Dermis microvascular lymphatic vessel endothelial cell (primary cell): Measurements from ENCODE around the gene ABHD17B. TPM values are rescaled to one million over a fixed set of nuclear protein-coding genes. Genes with fewer than 3 reads are reported as not detected.
A peak's percentile ranks its signal among the peaks of the same experiment; 100 is the strongest.

Experiments used
- DNase-seq, 2 donors: peaks; one replicate each; pipeline versions ENCODE4 v3.0.0 to v3.0.0-alpha.2; 2010; ENCODE audit warnings: low read depth in 2 of 2
- total RNA-seq: library from RNA; depleted of rRNA; stranded (reverse); fragments of >200 nt; gene quantifications from 2 replicates; pipeline ENCODE4 v1.2.1, GENCODE V29; 2014

ABHD17B gene
- total RNA-seq, 1 donor from 2014 or later, result 63.8 TPM

GRCh38 chr9:71878327-71879274, 32.4 kb downstream of the ABHD17B start:
- DNase-seq, result no peak

- DNase-seq, result no peak
Observed at GRCh38 chr9:71876829-71877228, 34.2 kb downstream of the ABHD17B start.

- no peak for DNase-seq
Observed at GRCh38 chr9:71876106-71876505, 34.9 kb downstream of the ABHD17B start.

GRCh38 chr9:71875345-71875744, 35.6 kb downstream of the ABHD17B start:
- no peak for DNase-seq

- DNase-seq, result peak; percentile 47 to 48
Observed at GRCh38 chr9:71863631-71864030, 47.4 kb downstream of the ABHD17B start.

GRCh38 chr9:71861618-71862017, 49.4 kb downstream of the ABHD17B start:
- DNase-seq, result peak; percentile 82 to 85

GRCh38 chr9:71859939-71860338, 51.1 kb downstream of the ABHD17B start:
- no peak for DNase-seq

GRCh38 chr9:71858812-71859211, 52.2 kb downstream of the ABHD17B start:
- DNase-seq, result peak in 1 of 2 donors; percentile 2

- DNase-seq, result no peak
Observed at GRCh38 chr9:71858102-71858798, 52.7 kb downstream of the ABHD17B start.

- DNase-seq, result no peak
Observed at GRCh38 chr9:71857159-71857558, 53.8 kb downstream of the ABHD17B start.

GRCh38 chr9:71854811-71855210, 56.2 kb downstream of the ABHD17B start:
- DNase-seq, result no peak

GRCh38 chr9:71853084-71853483, 57.9 kb downstream of the ABHD17B start:
- DNase-seq, result no peak

GRCh38 chr9:71850996-71851395, 60.0 kb downstream of the ABHD17B start:
- no peak for DNase-seq

- DNase-seq, result no peak
Observed at GRCh38 chr9:71847892-71848291, 63.1 kb downstream of the ABHD17B start.

GRCh38 chr9:71844808-71845207, 66.2 kb downstream of the ABHD17B start:
- DNase-seq, result no peak

GRCh38 chr9:71839668-71840067, 71.3 kb downstream of the ABHD17B start:
- no peak for DNase-seq

- no peak for DNase-seq
Observed at GRCh38 chr9:71835596-71835995, 75.4 kb downstream of the ABHD17B start.

GRCh38 chr9:71830929-71831328, 80.1 kb downstream of the ABHD17B start:
- no peak for DNase-seq

GRCh38 chr9:71830153-71830552, 80.8 kb downstream of the ABHD17B start:
- no peak for DNase-seq

GRCh38 chr9:71826279-71826678, 84.7 kb downstream of the ABHD17B start:
- DNase-seq, result no peak

GRCh38 chr9:71824257-71824656, 86.7 kb downstream of the ABHD17B start:
- no peak for DNase-seq

GRCh38 chr9:71822935-71823334, 88.1 kb downstream of the ABHD17B start:
- no peak for DNase-seq

- DNase-seq, result no peak
Observed at GRCh38 chr9:71822456-71822855, 88.5 kb downstream of the ABHD17B start.
